DND-41 (cell line): ENCODE results near the gene PLEKHG3.

Experiments
- CTCF ChIP-seq: IDR thresholded peaks from 2 replicates; pipeline ENCODE4 v1.5.1; 2012; ENCODE audit warnings: borderline replicate concordance, low read length, moderate library complexity, mild to moderate bottlenecking; ENCODE audit not compliant: poor library complexity, severe bottlenecking; ENCODE audit errors: extremely low read depth
- EZH2 ChIP-seq: IDR thresholded peaks from 3 replicates; pipeline ENCODE4 v1.6.1; 2012; ENCODE audit warnings: borderline replicate concordance, low read depth, mild to moderate bottlenecking, moderate library complexity, low read length, inconsistent platforms; ENCODE audit not compliant: severe bottlenecking

DNA sequence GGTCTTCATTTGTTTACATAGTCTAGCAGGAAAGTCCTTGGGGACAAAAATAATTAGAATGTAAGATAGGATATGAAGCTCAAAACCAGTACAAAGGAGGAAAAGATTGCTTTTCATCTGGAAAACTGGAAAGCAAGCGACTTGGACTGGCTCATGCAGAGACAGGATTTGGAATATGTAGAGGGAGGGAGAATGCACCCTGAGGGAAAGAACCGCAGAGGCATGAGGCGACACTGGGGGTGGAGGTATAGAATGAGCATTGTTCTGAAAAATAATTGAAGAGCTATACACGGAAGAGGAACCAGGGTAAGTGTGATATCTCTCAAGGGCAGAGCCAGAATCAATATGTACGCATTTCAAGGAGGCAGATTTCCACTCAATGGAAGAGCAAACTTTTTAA, 85.5 kb downstream of the PLEKHG3 start:
- TF ChIP-seq CTCF (no peak), EZH2 (no peak)
